ENCODE data around the gene MCU. TPM values are rescaled to one million over a fixed set of nuclear protein-coding genes. Genes with fewer than 3 reads are reported as not detected.
"Not testable (repeated sequence)": the region's sequence is repeated elsewhere in the genome, so short reads cannot be mapped to it uniquely, and the experiment has no call there.

MCU gene
- total and polyA plus RNA-seq, 8 donors, result 15.2 to 90.1 (median 31.0) TPM

DNA sequence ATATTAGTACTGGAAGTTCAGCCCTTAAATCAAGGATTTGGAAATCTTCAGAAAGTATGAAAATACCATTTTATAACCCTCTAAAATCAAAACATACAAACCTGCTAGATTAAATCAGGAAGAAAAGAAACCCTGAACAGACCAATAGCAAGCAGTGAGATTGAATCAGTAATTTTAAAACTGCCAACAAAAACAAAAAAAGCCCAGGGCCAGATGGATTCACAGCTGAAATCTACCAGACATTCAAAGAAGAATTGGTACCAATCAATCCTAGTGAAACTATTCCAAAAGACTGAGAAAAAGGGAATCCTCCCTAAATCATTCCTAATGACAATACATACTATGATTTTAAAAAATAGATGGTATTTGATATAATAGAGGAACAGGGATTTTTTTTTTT is 70.1 kb downstream of the MCU start:
- H3K4me3 ChIP-seq, result no peak overlapping the region
- no peaks in the 10 kb centered on the region for H3K27me3 ChIP-seq
- TF ChIP-seq CTCF (IDR thresholded peaks at IDR 0.05) (no peak), EP300 (IDR thresholded peaks at IDR 0.05) (no peak), POLR2AphosphoS5 (IDR thresholded peaks at IDR 0.05) (no peak), POLR2A (IDR thresholded peaks at IDR 0.05) (no peak)
- intact Hi-C loops (cut with DNase I; ENCODE audit: low total_unique reads), result no loop called here
- H3K36me3 ChIP-seq, result peaks cover 0 to 8% (median 0%) of the 10 kb centered on the region in 4 donors
- H3K27ac ChIP-seq, result no peak overlapping the region
- peaks cover 0 to 35% (median 2%) of the 10 kb centered on the region in 4 donors for H3K4me1 ChIP-seq
- H3K9me3 ChIP-seq, result no peaks in the 10 kb centered on the region
- DNase-seq, result no peak

DNA sequence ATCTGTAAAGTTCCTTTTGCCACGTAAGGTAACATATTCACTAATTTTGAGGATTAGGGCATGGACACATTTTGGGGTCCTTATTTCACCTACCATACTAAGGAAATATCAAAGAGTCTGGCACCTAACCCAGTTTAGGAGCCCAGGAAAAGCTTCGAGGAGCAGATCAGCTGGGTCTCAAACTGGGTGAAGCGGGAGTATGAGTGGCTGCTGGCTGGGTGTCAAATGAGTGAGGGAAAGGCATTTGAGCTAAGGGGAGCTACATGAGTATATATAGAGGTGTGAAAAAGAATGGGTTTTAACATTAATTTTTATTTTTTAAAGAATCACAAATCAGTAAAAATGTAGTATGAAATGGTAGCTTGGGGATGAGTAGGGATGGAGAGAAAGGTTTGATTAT is 71.3 kb downstream of the MCU start:
- Histone ChIP-seq H3K4me3 (no peak overlapping the region), H3K27ac (no peak overlapping the region), H3K4me1 (peaks cover 0 to 23% (median 2%) of the 10 kb centered on the region in 4 donors), H3K36me3 (peaks cover 0 to 8% (median 0%) of the 10 kb centered on the region in 4 donors), H3K27me3 (no peaks in the 10 kb centered on the region), H3K9me3 (peaks cover 0 to 3% (median 0%) of the 10 kb centered on the region in 4 donors)
- intact Hi-C loops (cut with DNase I; ENCODE audit: low total_unique reads), result no loop called here
- DNase-seq, result no peak
- TF ChIP-seq EP300 (IDR thresholded peaks at IDR 0.05) (no peak), POLR2AphosphoS5 (IDR thresholded peaks at IDR 0.05) (no peak), POLR2A (IDR thresholded peaks at IDR 0.05) (no peak), CTCF (IDR thresholded peaks at IDR 0.05) (no peak)
- 82 to 95% (median 90%) methylated on average over 3 of the region's 3 CpGs for WGBS, 5 donors

DNA sequence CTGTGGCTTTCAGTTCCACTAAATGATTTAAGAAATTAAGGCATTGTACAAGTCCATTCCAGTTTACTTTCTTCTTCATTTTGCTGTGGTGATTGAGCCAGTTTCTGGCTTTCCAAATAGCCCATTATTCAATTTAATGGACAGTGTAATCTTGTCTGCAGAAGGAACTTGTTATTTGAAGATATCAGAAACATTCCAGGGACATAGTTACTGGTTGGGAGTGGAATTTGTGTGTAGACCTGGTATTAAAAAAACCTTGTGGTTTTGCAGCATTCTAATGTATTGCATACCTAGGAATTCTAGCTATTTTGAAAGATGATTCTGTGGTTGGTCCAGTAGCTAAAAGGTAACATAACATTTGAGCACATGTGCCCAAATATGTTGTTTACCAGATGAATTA is 72.2 kb downstream of the MCU start:
- no peak for DNase-seq
- H3K4me1 ChIP-seq, result peaks cover 0 to 15% (median under 1%) of the 10 kb centered on the region in 4 donors
- TF ChIP-seq POLR2AphosphoS5 (IDR thresholded peaks at IDR 0.05) (no peak), EP300 (IDR thresholded peaks at IDR 0.05) (no peak), POLR2A (IDR thresholded peaks at IDR 0.05) (no peak), CTCF (IDR thresholded peaks at IDR 0.05) (no peak)

GRCh38 chr10:72765051-72765745 is 73.3 kb downstream of the MCU start:
- Histone ChIP-seq H3K4me3 (no peak overlapping the region), H3K27me3 (no peaks in the 10 kb centered on the region), H3K27ac (no peak overlapping the region), H3K9me3 (peaks cover 0 to 3% (median 0%) of the 10 kb centered on the region in 4 donors), H3K4me1 (peaks cover 0 to 12% (median 0%) of the 10 kb centered on the region in 4 donors), H3K36me3 (peaks cover 0 to 8% (median 0%) of the 10 kb centered on the region in 4 donors)
- DNase-seq, result no peak
- intact Hi-C loops (cut with DNase I; ENCODE audit: low total_unique reads), result no loop called here
- TF ChIP-seq CTCF (IDR thresholded peaks at IDR 0.05) (no peak), EP300 (IDR thresholded peaks at IDR 0.05) (no peak), POLR2AphosphoS5 (IDR thresholded peaks at IDR 0.05) (no peak), POLR2A (IDR thresholded peaks at IDR 0.05) (no peak)
- 93 to 97% (median 96%) methylated on average over 3 of the region's 3 CpGs for WGBS, 5 donors

More for the DNA sequence above, 72.2 kb downstream of the MCU start:
- Histone ChIP-seq H3K36me3 (peaks cover 0 to 8% (median 0%) of the 10 kb centered on the region in 4 donors), H3K27ac (no peak overlapping the region), H3K4me3 (no peak overlapping the region), H3K9me3 (peaks cover 0 to 3% (median 0%) of the 10 kb centered on the region in 4 donors), H3K27me3 (no peaks in the 10 kb centered on the region)
- intact Hi-C loops (cut with DNase I; ENCODE audit: low total_unique reads), result no loop called here

DNA sequence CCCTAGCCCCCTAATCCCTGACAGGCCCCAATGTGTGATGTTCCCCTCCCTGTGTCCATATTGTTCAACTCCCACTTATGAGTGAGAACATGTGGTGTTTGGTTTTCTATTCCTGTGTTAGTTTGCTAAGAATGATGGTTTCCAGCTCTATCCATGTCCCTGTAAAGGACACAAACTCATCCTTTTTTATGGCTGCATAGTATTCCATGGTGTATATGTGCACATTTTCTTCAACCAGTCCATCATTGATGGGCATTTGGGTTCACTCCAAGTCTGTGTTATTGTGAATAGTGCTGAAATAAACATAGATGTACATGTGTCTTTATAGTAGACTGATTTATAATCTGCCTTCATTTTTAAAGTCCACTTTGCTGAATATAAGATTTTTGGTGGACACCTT is 79.3 kb downstream of the MCU start:
- H3K4me1 ChIP-seq; H3K27ac ChIP-seq; H3K36me3 ChIP-seq; intact Hi-C loops (cut with DNase I; ENCODE audit: low total_unique reads); H3K4me3 ChIP-seq; DNase-seq; H3K27me3 ChIP-seq: not testable (repeated sequence)
- H3K9me3 ChIP-seq, result peaks cover 0 to 19% (median 6%) of the 10 kb centered on the region in 4 donors

Data from stomach (tissue), 9 donors.